GM04504 (cell line): Measurements from ENCODE around the gene SCRN3.
"Not testable (repeated sequence)": the region's sequence is repeated elsewhere in the genome, so short reads cannot be mapped to it uniquely, and the experiment has no call there.

Source experiments
- DNase-seq: peaks from one replicate; pipeline ENCODE4 v3.0.0-alpha.2; 2012; ENCODE audit warnings: low read depth

SCRN3 gene

GRCh38 chr2:174403628-174404027, 8.1 kb downstream of the SCRN3 start:
- DNase-seq, result no peak

- not testable (repeated sequence) for DNase-seq
Measured at GRCh38 chr2:174410039-174410438, 14.5 kb downstream of the SCRN3 start.

- no peak for DNase-seq
Measured at GRCh38 chr2:174412256-174412655, 16.7 kb downstream of the SCRN3 start.

GRCh38 chr2:174428214-174428613, 32.7 kb downstream of the SCRN3 start:
- DNase-seq, result no peak

GRCh38 chr2:174430066-174430465, 34.5 kb downstream of the SCRN3 start:
- DNase-seq, result no peak

- no peak for DNase-seq
Measured at GRCh38 chr2:174431902-174432301, 36.4 kb downstream of the SCRN3 start.

- DNase-seq, result no peak
Measured at GRCh38 chr2:174436351-174436750, 40.8 kb downstream of the SCRN3 start.

- DNase-seq, result no peak
Measured at GRCh38 chr2:174438146-174438886, 42.8 kb downstream of the SCRN3 start.

GRCh38 chr2:174439323-174439722, 43.8 kb downstream of the SCRN3 start:
- no peak for DNase-seq

- DNase-seq, result no peak
Measured at GRCh38 chr2:174439950-174440349, 44.4 kb downstream of the SCRN3 start.

- DNase-seq, result peak; percentile 54
Measured at GRCh38 chr2:174442546-174443510, 47.3 kb downstream of the SCRN3 start.

GRCh38 chr2:174444761-174445160, 49.2 kb downstream of the SCRN3 start:
- DNase-seq, result no peak

- DNase-seq, result no peak
Measured at GRCh38 chr2:174445248-174445647, 49.7 kb downstream of the SCRN3 start.

- no peak for DNase-seq
Measured at GRCh38 chr2:174446531-174446930, 51.0 kb downstream of the SCRN3 start.

- DNase-seq, result no peak
Measured at GRCh38 chr2:174449033-174449432, 53.5 kb downstream of the SCRN3 start.

GRCh38 chr2:174450021-174450816, 54.7 kb downstream of the SCRN3 start:
- DNase-seq, result no peak

GRCh38 chr2:174454566-174454965, 59.0 kb downstream of the SCRN3 start:
- no peak for DNase-seq

- DNase-seq, result no peak
Measured at GRCh38 chr2:174461221-174461620, 65.7 kb downstream of the SCRN3 start.

- DNase-seq, result no peak
Measured at GRCh38 chr2:174465327-174465726, 69.8 kb downstream of the SCRN3 start.

GRCh38 chr2:174473796-174474195, 78.3 kb downstream of the SCRN3 start:
- DNase-seq, result no peak

- DNase-seq, result no peak
Measured at GRCh38 chr2:174477759-174478158, 82.2 kb downstream of the SCRN3 start.
